ENCODE data around the gene F10.

F10 gene

DNA sequence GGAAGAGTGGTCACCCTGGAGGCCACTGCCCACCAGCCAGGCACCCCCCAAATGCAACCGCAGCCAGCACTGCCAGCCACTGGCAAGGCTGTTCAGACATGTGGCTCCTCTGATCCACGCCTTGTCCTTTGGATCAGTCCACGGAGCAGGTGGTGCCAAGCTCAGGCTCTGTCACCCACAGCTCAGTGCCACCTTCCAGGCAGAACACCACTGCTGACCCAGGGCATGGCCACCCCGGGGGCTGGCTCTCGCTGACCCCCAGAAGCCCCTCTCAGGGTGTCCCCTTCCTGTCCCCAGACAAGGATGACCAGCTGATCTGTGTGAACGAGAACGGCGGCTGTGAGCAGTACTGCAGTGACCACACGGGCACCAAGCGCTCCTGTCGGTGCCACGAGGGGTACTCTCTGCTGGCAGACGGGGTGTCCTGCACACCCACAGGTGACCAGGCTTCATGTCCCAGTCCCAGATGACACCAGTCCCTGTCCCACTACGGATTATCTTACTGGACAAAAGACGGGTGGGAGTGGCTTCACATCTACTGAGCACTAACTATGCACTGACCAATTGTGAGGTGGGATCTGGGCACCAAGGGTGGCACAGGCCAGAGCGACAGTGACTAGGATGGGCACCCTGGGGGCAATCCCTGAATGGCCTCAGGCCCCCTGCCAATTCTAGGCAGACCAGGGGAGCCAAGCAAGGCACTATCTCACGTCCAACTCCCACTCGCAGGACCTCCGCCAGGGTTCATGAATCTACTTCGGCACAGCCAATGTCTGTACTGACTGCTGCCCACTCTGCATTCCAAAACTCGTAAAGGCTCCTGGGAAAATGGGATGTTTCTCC lies 7.0 kb upstream of the F10 start:
- DNase-seq (ENCODE audit: low read depth in 1 of 2, low spot score in 1 of 2): no peak

- no peak for DNase-seq (ENCODE audit: low read depth in 1 of 2, low spot score in 1 of 2)
These were observed 6.3 kb upstream of the F10 start for GRCh38 chr13:113116206-113116800.

DNA sequence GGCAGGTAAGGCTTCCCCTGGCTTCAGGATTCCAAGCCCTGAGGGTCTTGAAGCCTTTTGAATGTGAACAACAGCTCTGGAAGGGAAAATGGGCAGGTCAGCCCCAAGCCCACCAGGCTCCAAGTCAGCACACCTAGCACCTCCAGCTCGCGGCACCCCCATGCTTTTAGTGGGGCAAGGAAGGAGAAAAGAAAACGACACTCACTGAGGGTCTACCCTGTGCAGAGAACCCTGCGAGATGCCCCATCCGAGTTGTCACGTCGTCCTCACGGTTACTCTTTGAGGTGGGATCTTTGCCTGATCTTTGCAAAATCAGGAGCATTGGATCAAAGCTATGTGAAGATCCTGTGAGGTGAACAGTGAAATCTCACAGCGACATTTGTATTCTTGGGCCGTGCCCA lies 5.7 kb upstream of the F10 start:
- no peak for DNase-seq (ENCODE audit: low read depth in 1 of 2, low spot score in 1 of 2)

DNA sequence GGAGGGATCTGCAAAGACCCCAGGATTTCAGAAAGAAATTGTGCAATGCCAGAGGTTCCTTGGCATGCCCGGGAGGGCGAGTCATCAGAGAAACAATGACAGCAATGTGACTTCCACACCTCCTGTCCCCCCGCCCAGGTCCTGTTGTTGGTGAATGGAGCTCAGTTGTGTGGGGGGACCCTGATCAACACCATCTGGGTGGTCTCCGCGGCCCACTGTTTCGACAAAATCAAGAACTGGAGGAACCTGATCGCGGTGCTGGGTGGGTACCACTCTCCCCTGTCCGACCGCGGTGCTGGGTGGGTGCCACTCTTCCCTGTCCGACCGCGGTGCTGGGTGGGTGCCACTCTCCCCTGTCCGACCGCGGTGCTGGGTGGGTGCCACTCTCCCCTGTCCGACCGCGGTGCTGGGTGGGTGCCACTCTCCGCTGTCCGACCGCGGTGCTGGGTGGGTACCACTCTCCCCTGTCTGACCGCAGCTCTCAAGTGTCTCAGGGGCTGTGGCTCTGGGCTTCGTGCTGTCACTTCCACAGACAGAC lies 5.2 kb upstream of the F10 start:
- no peak for DNase-seq (ENCODE audit: low read depth in 1 of 2, low spot score in 1 of 2)

GRCh38 chr13:113117911-113118260 lies 4.7 kb upstream of the F10 start:
- DNase-seq (ENCODE audit: low read depth in 1 of 2, low spot score in 1 of 2): no peak

- no peak for DNase-seq (ENCODE audit: low read depth in 1 of 2, low spot score in 1 of 2)
These were observed 4.2 kb upstream of the F10 start for GRCh38 chr13:113118261-113119021.

GRCh38 chr13:113119166-113119821 lies 3.3 kb upstream of the F10 start:
- DNase-seq (ENCODE audit: low read depth in 1 of 2, low spot score in 1 of 2): no peak

DNA sequence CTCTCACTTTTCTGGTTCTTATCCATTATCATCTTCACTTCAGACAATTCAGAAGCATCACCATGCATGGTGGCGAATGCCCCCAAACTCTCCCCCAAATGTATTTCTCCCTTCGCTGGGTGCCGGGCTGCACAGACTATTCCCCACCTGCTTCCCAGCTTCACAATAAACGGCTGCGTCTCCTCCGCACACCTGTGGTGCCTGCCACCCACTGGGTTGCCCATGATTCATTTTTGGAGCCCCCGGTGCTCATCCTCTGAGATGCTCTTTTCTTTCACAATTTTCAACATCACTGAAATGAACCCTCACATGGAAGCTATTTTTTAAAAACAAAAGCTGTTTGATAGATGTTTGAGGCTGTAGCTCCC lies 2.8 kb upstream of the F10 start:
- DNase-seq (ENCODE audit: low read depth in 1 of 2, low spot score in 1 of 2): no peak

DNA sequence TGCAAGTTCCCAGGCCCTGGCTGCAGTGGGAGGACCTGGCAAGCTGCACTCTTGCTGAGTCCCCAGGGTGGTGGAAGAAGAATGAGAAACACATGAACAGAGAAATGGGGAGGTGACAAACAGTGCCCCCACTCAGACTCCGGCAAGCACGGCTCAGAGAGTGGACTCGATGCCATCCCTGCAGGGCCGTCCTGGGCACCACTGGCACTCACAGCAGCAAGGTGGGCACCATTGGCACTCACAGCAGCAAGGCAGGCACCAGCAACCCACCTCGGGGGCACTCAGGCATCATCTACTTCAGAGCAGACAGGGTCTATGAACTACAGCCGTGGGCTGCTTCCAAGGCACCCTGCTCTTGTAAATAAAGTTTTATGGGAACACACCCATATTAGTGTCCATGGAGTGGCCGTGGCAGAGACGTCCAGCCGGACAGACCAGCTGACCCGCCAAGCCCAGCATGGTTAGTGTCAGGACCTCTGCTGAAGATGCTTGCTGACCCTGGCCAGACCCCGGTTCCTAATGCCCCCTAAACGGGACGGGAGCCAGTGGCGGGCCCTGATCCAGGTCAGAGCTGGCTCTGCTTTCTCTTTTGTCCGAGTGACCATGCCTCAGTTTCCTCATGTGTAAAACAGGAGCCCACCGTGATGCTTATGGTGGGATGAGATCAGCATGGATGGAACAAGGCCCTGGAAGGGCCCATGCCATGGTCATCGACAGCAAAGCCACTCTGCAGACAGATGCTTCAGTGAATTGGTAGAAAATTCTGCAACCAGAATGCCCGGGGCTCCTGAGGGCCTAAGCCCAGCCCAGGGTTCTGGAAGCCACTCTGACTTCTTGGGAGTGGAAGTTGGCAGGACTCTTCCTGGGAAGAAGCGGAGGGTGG lies 2.1 kb upstream of the F10 start:
- DNase-seq (ENCODE audit: low read depth in 1 of 2, low spot score in 1 of 2): no peak

GRCh38 chr13:113121183-113121927 lies 1.2 kb upstream of the F10 start:
- DNase-seq (ENCODE audit: low read depth in 1 of 2, low spot score in 1 of 2): no peak

DNA sequence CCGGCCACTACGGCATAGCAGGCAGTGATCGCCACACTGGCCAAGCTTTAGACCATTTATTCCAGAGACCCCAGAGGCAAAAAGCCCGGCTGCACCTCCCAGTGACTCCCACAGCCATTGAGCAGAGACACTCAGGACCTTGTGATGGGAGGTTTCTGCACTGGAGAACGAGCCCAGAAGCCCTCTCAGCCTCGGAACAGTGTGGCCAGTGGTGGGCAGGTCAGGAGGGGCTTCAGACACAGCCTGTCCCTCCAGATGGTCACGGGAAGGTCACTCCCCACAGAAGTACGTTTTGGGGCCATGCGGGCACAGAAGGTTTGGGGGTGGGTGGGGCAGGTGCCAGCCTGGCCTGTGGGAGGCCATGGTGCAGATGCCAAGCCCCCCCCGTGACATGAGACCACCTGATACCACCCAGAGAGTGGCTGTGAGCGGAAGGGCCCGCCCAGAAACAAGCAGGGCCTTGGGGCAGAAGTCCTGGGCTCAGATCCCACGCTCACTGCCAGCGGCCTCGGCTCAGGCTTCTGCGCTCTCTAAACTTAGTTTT lies 599 bp upstream of the F10 start:
- no peak for DNase-seq (ENCODE audit: low read depth in 1 of 2, low spot score in 1 of 2)

DNA sequence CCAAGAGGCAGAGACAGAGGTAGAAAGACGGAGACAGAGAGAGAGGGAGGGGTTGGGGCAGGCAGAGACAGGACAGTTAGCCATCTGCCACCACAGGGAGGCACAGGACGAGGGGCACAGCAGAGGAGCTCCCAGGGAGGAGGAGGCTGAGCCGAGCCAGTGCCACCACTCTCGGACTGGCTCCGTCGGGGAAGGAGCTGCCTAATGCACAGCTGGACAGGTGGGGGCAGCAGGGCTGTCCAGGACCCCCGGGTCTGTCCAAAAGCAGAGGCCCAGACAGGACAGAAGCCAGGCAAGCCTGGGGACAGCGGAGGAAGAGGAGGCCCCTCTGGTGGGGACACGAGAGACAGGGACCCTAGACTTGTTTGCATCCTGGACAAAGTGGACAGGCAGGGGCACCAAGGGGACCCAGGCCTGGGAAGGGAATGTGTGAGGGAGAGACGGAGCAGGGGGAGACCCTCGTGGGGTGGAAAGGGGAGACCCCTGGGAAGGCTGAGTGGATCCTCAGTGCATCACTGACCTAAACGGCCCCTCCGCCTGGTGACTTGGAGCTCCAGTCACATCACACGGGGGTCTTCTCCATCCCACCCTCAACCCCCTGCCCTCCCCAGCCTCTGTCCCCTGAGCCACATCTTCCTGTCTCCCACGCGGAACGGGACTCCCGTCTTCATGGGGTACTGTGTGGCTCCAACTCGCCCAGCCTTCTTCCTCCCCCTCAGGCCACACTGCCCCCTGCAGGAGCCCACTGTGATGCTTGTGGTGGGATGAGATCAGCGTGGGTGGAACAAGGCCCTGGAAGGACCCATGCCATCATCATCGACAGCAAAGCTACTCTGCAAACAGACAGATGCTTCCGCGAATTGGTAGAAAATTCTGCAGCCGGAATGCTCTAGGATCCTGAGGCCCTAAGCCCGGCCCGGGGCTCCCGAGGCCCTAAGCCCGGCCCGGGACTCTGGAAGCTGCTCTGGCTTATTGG lies 915 bp downstream of the F10 start:
- no peak for DNase-seq (ENCODE audit: low read depth in 1 of 2, low spot score in 1 of 2)

DNA sequence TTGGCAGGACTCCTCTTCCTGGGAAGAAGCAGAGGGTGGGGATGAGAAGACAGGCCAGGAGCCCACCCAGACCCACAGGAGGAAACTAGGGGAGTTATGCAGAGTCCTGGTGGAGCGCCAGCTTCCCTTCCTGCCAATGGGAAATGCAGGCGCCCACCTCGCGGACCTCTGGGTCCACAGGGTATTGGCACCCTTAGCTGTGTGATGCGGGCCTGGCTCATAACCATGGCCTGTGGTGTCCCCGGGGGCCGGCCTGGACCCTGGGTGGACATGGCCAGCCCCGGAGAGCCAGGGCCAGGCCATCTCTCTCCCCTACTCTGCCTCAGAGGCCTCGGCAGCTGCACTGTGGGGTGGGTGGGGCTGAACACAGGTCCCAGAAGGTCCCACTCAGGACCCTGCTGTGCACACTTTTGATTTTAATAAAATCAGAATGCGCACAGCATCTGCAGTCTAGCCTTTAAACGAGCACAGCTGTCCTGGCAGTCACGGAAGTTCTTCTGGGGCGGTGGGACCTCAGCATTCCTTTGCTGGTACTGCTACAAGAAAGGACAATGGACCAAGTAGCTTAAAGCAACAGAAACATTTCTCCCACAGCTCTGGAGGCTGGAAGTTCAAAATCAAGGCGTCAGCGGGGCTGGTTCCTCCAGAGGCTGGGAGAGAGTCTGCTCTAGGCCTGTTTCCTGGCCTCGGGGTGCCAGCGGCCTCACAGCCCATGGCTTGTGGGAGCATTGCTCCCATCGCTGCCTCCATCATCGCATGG lies 1.8 kb downstream of the F10 start:
- DNase-seq (ENCODE audit: low read depth in 1 of 2, low spot score in 1 of 2): no peak

- DNase-seq (ENCODE audit: low read depth in 1 of 2, low spot score in 1 of 2): no peak
These were observed 3.1 kb downstream of the F10 start for GRCh38 chr13:113125506-113126264.

DNA sequence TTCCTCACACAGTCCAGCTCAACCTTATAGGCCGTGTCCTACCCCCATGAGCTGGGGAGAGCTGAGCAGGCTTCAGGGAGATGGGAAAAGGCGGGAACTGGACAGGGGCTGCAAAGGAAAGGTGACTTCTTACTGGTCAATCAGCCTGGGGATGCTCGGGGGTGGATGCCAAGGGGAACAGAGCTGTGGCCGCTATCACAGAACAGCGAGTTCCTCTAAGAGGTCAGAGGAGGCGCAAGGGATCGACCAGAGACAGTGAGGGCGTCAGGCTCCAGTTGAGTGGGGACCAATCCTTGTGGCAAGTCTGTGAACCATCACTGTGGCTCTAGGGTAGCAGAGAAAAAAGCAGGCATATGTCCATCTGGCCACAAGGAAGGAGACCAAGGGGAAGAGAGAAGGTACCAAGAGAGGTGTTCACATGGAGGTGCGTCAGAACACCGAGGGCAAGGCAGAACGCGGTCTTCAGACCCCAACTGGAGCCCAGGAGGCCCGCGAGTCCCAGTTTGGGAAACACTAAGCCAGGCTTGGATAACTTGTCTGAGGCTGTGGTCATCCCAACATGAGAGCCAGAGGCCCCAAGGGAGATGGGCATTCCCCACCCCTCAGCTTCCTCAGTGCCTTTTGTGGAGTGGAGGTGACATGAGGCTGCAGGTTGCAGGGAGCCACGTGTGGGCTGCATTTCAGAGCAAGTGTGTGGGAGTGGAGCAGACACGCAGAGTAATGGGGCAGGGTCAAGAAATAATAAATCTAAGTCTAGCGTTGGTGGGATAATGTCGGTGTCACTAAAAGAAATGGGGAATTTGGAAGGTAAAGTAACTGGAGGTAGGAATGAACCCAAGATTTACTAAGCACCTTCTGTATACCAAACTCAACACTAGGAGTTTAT lies 3.9 kb downstream of the F10 start:
- no peak for DNase-seq (ENCODE audit: low read depth in 1 of 2, low spot score in 1 of 2)

DNA sequence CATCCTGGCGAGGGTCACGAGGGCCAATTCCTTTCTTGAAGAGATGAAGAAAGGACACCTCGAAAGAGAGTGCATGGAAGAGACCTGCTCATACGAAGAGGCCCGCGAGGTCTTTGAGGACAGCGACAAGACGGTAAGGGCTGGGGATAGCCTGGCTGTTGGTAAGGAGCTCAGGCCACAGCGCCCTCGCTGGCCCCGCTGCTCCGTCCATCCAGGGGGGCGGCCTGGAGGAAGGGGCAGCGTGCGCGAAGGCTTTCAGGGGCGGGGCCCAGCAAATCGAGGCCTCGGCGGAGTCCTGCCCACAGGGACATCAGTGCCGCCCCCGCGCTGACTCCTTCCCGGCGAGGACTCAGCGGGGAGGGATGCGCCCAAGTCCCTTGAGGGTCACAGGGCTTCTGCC lies 6.9 kb downstream of the F10 start:
- DNase-seq (ENCODE audit: low read depth in 1 of 2, low spot score in 1 of 2): no peak

Data from stimulated activated CD4-positive, alpha-beta T cell treated with anti-CD3 and anti-CD28 coated beads, Interleukin-15, amount 100 ng/mL, for 1 hour (primary cell).